ENCODE measurements around the gene ATP2B1. TPM values are rescaled to one million over a fixed set of nuclear protein-coding genes. Genes with fewer than 3 reads are reported as not detected.

Gene ATP2B1
- total RNA-seq, 1 donor from 2014 or later = 10.7 TPM

DNA sequence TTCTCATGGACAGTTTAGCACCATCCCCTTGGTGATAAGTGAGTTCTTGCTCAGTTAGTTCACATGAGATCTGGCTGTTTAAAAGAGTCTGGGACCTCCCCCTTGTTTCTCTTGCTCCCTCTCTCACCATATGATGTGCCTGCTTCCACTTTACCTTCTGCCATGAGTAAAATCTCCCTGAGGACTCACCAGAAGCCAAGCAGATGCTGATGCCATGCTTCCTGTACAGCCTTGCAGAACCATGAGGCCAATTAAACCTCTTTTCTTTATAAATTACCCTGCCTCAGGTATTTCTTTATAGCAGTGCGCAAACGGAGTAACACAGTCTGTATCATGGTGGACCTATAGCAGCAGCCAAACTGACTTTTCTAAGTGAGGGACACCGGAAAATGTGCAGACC, 58.8 kb downstream of the ATP2B1 start:
- H3K4me1 ChIP-seq = no peaks in the 10 kb centered on the region
- H3K36me3 ChIP-seq = peaks cover 5% of the 10 kb centered on the region
- H3K27ac ChIP-seq (replicated peaks) = no peak overlapping the region
- no peak for TF ChIP-seq CTCF (IDR thresholded peaks at IDR 0.05; ENCODE audit: borderline replicate concordance)
- no peak overlapping the region for H3K4me3 ChIP-seq
- intact Hi-C loops (cut with micrococcal nuclease) = no loop called here
- H3K9me3 ChIP-seq (replicated peaks) = no peaks in the 10 kb centered on the region
- no peak for DNase-seq
- H3K27me3 ChIP-seq (ENCODE audit: low read depth) = no peaks in the 10 kb centered on the region

DNA sequence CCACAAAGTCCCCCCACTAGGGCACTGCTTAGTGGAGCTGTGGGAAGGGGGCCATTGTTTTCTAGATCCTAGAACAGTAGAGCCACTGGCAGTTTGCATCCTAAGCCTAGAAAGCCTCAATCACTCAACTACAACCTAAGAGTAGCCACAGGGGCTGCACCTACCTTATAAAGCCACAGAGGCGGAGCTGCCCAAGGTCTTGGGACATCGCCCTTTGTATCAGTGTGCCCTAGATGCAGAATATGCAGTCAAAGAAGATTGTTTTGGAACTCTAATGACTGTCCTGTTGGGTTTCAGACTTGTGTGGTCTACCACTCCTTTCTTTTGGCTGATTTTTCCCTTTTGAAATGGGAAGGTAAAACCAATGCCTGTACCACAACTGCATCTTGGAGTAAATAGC, 59.5 kb downstream of the ATP2B1 start:
- Histone ChIP-seq H3K4me3 (no peak overlapping the region), H3K27me3 (ENCODE audit: low read depth) (no peaks in the 10 kb centered on the region), H3K36me3 (peaks cover 5% of the 10 kb centered on the region), H3K4me1 (no peaks in the 10 kb centered on the region), H3K27ac (replicated peaks) (no peak overlapping the region), H3K9me3 (replicated peaks) (no peaks in the 10 kb centered on the region)
- no peak for DNase-seq
- TF ChIP-seq CTCF (IDR thresholded peaks at IDR 0.05; ENCODE audit: borderline replicate concordance) = no peak
- intact Hi-C loops (cut with micrococcal nuclease) = no loop called here

GRCh38 chr12:89648211-89648930, 60.3 kb downstream of the ATP2B1 start:
- TF ChIP-seq CTCF (IDR thresholded peaks at IDR 0.05; ENCODE audit: borderline replicate concordance) = no peak
- Histone ChIP-seq H3K4me3 (no peak overlapping the region), H3K36me3 (peaks cover 5% of the 10 kb centered on the region), H3K4me1 (no peaks in the 10 kb centered on the region), H3K27me3 (ENCODE audit: low read depth) (no peaks in the 10 kb centered on the region), H3K27ac (replicated peaks) (no peak overlapping the region), H3K9me3 (replicated peaks) (no peaks in the 10 kb centered on the region)
- DNase-seq = no peak
- intact Hi-C loops (cut with micrococcal nuclease) = no loop called here

DNA sequence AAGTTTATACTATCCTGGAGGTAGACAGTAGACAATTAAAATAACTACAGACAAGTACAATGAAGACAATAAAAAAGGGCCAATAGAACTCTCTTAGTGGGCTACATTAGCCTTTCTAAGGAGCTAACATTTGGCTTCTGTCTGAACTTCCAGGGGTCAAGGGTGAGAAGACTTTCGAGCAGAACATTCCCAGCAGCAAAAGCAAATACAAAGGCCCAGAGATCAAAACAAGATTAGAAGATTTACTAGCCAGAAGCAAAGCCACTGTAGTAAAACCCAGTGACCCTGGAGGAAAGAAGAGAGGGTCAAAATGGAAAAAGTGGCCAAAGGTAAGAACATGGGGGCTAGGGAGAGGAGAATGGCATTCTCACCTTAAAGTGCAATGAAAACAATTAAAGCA, 63.2 kb downstream of the ATP2B1 start:
- intact Hi-C loops (cut with micrococcal nuclease) = no loop called here
- peaks cover 10% of the 10 kb centered on the region for H3K36me3 ChIP-seq
- H3K9me3 ChIP-seq (replicated peaks) = no peaks in the 10 kb centered on the region

DNA sequence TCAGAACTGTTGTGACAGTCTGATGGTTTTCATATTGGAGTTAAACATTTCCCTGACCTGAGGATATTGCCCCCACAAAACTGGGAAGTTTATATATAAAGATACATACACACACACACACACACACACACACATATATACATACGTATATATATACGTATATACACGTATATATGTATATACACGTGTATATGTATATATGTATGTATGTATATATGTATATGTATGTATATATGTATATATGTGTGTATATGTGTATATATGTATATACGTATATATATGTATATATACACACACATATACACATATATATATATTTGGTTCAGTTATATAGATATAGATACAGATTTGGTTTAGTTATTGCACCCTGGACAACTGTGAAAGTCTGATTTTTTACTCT, 65.7 kb downstream of the ATP2B1 start:
- Histone ChIP-seq H3K27ac (replicated peaks) (no peak overlapping the region), H3K36me3 (peaks cover 6% of the 10 kb centered on the region), H3K4me3 (no peak overlapping the region), H3K27me3 (ENCODE audit: low read depth) (no peaks in the 10 kb centered on the region), H3K9me3 (replicated peaks) (no peaks in the 10 kb centered on the region), H3K4me1 (no peaks in the 10 kb centered on the region)
- no peak for TF ChIP-seq CTCF (IDR thresholded peaks at IDR 0.05; ENCODE audit: borderline replicate concordance)
- no peak for DNase-seq
- intact Hi-C loops (cut with micrococcal nuclease) = no loop called here

More for the DNA sequence above, 63.2 kb downstream of the ATP2B1 start:
- no peak overlapping the region for H3K27ac ChIP-seq (replicated peaks)
- no peak overlapping the region for H3K4me3 ChIP-seq
- DNase-seq = no peak
- H3K4me1 ChIP-seq = no peaks in the 10 kb centered on the region
- no peak for TF ChIP-seq CTCF (IDR thresholded peaks at IDR 0.05; ENCODE audit: borderline replicate concordance)
- H3K27me3 ChIP-seq (ENCODE audit: low read depth) = no peaks in the 10 kb centered on the region

Measured in left ventricle myocardium inferior (tissue), 1 donor.